ENCODE data around the gene DHX16.
A peak's percentile ranks its signal among the peaks of the same experiment; 100 is the strongest.

DHX16 gene

GRCh38 chr6:30626484-30627366 lies 46.1 kb downstream of the DHX16 start, which contains the start of gene ATAT1:
TSS of gene ATAT1 (plus strand) at chr6:30626874.
- peak; percentile 92 for DNase-seq

DNA sequence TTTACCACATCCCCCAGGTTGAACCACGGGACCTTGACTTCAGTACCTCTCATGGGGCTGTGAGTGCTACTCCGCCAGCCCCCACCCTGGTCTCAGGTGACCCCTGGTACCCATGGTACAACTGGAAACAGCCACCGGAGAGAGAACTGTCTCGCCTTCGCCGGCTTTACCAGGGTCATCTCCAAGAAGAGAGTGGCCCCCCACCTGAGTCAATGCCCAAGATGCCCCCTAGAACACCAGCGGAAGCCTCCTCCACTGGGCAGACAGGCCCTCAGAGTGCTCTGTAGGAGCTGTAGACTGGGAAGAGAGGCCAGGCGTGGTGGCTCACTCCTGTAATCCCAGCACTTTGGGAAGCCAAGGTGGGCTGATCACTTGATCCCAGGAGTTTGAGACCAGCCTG lies 47.3 kb downstream of the DHX16 start:
- no peak for DNase-seq

- DNase-seq, result no peak
Observed at GRCh38 chr6:30619561-30619960, 53.2 kb downstream of the DHX16 start.

DNA sequence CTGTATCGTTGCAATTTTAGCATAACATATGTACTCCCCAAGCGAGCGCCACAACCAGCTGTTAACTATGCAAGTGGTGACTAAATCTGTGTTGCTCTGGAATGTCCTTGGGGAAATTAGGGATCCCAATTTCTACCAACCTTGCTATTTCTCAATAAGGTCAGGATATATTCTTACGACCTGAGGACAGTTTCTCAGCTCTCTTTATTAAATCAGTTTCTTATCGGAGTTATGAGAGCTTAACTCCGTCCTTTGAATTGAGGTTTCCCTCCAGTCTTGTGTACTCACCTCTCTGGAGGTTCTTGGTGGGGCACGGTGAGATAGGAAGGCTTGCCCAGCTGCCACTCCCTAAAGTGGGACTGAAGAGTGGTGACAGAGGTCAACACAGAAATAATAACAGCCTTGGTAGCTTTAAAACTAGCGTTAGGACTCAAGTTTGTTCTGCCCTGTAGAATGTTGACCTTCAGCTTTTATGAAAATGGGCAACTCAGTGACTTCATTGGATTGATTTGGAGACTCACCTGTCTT lies 54.5 kb downstream of the DHX16 start:
- DNase-seq, result peak; percentile 21

GRCh38 chr6:30617565-30618269 lies 55.1 kb downstream of the DHX16 start, which contains the start of gene MRPS18B:
TSS of gene MRPS18B (plus strand) at chr6:30617840. CDS start at chr6:30617866, 26 bp downstream.
- peak; percentile 97 for DNase-seq

DNA sequence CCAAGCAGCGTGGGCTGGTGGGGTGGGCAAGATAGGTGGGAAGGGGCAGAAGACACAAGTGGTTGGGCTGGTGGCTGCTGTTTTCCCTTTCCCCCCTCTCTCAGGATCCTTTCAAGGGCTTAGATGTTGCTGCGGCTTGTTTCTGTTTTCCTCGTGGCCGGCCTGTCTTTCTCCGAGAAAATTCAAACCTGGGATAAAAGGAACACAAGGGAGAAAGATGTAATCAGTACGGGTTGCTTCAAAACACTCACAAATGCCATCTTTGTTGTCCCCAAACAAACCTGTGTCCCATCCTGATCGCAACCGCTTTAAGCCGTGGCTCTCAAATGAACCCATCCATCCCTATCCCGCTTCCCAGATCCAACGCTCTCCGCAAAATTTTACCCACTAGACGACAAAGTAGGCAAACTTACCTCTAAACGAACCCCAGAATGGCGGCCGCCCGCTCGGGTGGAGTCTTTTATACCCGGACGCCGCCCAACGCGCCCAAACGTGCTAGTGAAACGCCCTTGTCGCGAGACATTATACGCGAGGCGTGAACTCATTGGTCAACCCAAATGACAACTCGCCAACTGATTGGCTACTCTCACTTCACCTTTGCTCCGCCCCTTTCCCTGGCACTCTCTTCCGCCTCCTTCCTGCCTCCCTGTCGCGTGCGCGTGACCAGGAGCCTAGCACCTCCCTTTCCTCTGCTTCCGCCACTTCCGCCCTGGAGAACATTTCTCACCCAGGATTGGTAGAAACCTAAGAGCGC lies 55.8 kb downstream of the DHX16 start, which contains the start of gene PPP1R10:
Gene PPP1R10 (minus strand): TSS at position 433 of the 754 bp plus-strand sequence. CDS start 7,299 bp downstream, outside the sequence.
- peak; percentile 99 for DNase-seq

DNA sequence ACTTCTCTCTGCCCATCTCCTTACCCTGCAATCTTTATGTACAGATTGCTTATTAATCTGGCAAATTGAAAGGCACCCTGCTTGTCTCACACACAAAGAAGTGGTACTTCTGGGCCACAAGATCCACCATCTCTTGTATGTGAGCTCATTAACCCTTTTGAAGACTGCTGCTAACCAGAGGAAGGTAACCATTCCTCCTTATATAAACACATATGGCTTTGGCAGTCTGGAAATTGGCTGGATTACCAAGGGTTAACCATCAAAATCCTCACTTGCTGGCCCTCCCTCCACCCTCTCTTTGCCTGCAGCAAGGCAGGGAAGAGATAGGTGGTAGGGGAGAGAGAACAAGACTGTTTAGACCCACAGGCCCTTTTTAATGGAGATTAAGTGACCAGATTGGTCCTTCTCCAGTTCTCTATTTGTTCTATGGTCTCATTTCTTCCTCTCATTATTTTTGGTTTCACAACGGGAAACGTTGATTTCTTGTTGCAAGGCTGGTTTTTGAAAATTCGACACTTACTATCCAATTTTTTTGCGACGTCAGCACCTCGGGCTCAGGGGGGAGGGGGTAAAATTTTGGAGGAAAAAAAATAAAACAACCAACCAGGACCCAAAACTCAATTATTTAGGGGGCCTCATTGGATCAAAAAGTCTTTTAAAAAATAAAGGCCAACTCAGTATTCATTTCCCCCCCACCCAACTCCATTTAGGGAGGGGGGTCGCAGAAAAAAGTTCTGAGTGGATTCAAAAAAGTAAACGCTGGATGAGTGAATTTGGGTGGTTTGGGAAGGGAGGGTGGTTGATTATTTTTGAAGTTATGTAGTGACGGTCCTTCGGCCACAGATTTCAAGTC lies 56.6 kb downstream of the DHX16 start:
- DNase-seq, result peak; percentile 63

DNA sequence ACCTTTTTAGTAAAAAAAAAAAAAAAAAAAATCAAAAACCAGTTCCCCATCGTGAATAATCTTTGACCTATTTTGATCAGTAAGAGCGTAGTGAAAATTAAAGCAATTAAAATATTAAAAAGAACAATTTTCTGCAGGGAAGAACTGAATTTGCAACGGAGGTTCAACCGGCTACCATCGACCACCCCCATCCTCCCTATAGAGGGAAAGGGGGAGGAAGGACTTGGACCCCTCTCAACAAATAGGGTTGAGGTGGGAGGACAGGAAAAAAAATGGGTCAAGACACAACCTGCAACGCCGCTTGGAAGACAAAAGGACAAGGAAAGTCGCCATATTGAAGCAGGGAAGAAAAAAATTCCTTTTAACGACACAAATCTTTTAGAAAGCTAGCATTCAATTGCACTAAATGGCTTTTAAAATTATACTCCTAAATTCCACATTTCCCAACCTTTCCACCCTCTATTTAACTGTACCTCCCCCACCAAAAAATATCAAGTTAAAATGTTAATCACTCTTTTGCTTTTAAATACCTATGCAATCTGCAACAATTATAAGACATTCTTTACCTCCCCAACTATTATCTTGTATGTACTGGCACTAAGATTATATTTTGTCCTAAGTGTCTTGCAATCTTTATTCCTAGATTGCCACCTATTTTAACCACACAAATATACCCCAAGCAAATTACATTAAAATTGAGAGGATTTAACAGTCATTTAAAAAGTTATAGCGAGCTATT lies 57.4 kb downstream of the DHX16 start:
- DNase-seq, result peak; percentile 78

- peak; percentile 85 for DNase-seq
Observed at GRCh38 chr6:30614843-30615218, 58.0 kb downstream of the DHX16 start.

- no peak for DNase-seq
Observed at GRCh38 chr6:30614044-30614842, 58.6 kb downstream of the DHX16 start.

GRCh38 chr6:30613251-30614043 lies 59.4 kb downstream of the DHX16 start:
- DNase-seq, result no peak

DNA sequence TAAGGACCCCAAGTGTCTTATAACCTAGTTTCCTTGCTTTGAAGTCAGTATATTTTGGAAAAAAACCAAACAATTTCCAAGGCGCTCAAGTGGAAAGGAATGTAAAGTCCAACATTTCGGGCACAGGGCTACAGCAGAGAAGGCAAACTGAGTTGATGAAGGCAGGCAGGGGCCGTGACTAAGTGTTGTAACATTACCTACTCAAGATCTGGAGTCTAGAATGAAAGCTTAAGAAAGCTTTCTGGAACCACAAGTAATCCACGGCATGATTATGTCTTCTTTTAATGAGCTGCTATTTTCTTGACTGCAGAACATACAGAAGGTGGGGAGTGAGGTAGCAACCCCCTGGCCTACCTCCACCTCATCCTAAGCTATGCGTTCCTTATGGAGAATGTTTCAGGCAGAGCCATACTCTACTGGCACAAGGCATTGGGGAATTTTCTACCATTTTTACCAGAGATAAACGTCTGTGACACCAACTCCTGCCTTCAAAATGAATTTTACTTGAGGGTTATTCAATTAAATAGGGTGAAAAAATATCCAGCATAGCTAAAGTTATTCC lies 60.0 kb downstream of the DHX16 start:
- no peak for DNase-seq

DNA sequence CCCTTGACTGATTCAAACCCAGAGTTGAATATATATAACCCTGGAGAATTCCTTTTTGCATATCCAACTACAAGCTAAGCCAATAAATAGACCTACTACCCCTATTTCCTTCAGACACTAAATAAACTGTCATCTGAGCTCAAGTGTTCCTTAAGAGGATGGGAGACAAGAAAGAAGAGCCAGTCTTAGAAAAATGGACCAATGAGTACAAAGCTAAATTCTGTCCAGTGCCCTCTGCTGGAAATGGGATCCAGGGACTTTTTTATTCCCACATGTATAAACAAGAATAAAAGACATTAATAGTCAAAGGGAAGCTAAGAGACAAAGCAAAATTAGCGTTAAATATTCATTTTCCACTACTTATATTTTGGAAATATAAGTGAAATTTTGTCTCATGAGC lies 60.6 kb downstream of the DHX16 start:
- no peak for DNase-seq

DNA sequence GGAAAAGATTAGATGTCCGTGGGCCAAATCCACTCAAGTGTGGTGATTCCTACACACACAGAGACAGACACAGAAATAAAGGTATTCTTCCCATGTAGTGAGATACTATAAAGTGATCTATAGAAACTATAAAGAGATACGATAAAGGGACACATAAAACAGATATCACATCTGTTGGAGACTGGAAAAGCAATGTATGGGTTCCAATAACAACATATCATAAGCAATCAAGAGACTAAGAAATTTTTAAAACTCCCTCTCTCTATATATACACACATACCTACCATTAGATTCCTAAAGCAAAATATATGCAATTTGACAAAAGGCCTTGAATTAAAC lies 61.0 kb downstream of the DHX16 start:
- no peak for DNase-seq

DNA sequence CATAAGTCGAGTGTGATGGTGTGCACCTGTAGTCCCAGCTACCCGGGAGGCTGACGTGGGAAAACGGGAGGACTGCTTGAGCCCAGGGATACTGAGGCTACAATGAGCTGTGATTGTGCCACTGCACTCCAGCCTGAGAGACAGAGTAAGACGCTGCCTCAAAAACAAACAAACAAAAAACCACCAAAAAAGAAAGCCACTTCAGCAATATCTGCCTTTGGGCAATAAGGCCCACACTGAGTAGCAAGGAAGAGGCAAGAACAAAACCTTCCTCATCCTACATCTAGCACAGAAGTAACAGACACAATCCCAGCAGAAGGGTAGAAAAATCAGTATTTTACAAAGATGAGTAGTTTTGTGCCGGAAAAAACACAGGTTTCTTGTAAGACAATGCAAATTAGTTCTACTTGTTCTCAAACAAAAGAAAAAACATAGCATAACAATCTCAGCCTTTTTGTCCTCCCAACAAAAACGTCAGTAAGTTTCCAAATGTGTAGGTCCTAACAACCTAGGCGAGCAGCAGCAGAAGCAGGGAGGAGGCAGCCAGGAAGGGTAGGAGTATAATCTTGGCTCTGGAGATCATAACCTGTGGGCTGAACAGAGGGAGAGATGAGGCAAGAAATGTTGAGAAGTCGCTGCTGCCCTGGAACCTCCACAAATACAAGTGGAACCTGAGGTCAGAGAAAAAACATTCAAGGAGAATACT lies 61.5 kb downstream of the DHX16 start:
- no peak for DNase-seq

GRCh38 chr6:30610065-30610464 lies 62.7 kb downstream of the DHX16 start:
- DNase-seq, result no peak

GRCh38 chr6:30603961-30604360 lies 68.8 kb downstream of the DHX16 start:
- no peak for DNase-seq
